HL-60/S4 (cell line): ENCODE measurements around the gene ZDHHC5.
"Not testable (repeated sequence)": the region's sequence is repeated elsewhere in the genome, so short reads cannot be mapped to it uniquely, and the experiment has no call there.

Experiments
- in situ Hi-C: fragments of 300-500 bp; cut with MboI; formaldehyde crosslinking; loops from 2 replicates; pipeline ENCODE4 v1.14.3; 2022; ENCODE audit warnings: low sequenced_read_pairs

Gene ZDHHC5

DNA sequence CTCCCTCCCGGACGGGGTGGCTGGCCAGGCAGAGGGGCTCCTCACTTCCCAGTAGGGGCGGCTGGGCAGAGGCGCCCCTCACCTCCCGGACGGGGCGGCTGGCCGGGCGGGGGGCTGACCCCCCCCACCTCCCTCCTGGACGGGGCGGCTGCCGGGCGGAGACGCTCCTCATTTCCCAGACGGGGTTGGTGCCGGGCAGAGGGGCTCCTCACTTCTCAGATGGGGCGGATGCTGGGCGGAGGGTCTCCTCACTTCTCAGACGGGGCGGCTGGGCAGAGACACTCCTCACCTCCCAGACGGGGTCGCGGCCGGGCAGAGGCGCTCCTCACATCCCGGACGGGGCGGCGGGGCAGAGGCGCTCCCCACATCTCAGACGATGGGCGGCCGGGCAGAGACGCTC, 48.8 kb downstream of the ZDHHC5 start:
- in situ Hi-C loops: not testable (repeated sequence)

GRCh38 chr11:57727185-57727584, 59.3 kb downstream of the ZDHHC5 start:
- in situ Hi-C loops: no loop called here

DNA sequence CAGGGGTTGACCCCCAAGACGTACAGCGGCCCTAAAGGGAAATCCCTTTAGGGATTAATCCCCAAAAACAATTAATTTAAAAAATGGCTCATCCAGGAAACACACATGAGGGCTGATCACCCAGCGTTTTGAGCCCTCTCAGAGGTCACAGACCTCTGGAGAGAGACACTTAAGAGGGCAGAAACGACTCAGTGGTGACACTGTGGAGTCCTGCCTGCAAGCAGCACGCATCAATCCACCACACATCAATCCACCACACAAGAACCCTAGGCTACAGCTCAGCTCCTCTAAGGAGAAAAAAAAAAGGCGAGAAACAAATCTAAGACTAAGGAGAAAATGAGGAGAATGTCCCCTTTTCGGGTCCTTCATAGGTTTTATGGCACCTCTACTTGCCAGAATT, 60.9 kb downstream of the ZDHHC5 start:
- in situ Hi-C loops: no loop called here

GRCh38 chr11:57729479-57729878, 61.6 kb downstream of the ZDHHC5 start:
- in situ Hi-C loops: no loop called here

DNA sequence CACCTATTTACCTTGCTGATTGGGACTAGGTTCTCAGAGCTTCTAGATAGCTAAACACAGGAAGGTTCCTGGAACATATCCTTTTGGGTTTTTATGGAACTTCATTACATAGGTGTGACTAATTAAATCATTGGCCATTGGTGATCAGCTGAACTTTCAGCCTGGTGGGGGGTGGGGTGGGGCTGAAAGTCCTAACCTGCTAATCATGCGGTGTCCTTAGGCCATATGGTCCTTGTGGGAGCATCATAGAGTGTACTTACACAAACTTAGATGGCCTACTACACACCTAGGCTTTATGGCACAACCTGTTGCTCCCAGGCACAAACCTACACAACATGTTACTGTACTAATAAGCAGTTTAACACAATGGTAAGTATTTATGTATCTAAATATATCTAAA, 64.7 kb downstream of the ZDHHC5 start:
- in situ Hi-C loops: no loop called here

DNA sequence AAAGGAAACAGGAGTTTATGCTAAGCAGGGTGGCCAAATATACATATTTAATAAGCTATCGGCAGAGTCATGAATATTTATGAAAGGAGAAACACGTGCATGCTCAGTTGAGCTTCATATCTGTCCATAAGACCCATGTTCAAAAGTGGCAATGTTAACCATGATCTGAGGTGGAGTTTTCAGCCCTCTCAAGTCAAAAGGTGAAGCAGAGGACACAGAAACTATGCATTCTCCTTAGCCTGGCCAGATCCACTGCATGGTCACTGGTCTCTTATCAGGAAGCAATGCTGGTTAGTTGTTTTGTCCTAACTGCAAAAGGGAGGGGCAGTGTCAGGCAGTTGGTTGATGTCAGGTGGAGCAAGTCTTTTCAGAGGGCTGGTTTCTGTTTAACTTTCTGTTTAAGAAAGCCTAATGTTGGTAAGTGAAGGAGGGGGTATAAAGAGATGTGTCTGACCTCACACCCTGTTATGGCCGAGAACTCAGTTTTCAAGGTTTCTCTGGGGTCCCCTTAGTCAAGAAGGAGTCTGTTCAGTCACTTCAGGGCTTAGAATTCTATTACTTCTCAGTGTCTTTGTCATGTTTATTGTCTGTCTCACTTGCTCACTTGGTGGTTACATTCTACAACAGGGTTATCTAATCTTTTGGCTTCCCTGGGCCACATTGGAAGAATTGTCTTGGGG, 67.8 kb downstream of the ZDHHC5 start:
- in situ Hi-C loops: no loop called here

DNA sequence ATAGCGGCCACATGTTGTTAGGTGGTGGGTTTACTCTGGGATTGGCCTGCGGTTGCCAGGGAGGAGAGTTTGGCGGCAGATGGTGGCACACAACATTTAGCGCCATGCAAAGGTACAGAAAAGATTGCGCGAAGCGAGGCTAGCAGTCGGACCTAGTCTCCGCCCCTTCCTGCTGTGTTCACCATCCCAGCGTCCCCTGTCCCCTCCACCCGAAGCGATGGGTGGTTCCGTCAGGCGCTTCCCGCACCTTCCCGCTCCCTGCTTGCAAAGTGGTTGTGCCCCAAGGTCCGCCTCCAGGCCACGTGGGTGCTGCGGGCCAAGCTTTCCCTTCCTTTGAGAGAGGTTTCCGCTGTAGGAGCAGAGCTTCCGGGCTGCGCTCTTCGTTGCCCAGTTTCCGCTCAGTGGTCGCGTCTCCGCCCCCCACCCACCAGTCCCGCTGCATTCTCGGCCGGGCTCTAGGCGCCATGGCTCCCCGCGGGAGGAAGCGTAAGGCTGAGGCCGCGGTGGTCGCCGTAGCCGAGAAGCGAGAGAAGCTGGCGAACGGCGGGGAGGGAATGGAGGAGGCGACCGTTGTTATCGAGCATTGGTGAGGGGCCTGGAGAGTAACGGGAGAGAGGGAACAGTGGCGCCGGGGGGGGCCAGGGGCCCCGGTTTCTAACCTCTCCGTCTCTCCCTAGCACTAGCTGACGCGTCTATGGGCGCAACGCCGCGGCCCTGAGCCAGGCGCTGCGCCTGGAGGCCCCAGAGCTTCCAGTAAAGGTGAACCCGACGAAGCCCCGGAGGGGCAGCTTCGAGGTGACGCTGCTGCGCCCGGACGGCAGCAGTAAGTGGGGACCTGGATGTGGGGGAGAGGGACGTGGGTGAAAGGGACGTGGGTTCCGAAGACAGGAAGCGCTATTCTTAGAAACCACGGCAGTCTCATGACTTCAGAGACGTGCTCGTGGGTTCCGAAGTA, 73.5 kb downstream of the ZDHHC5 start, which contains the start of gene SELENOH:
TSS of gene SELENOH (plus strand) at position 360 of the 955 bp plus-strand sequence. CDS start at position 465, 105 bp downstream.
- in situ Hi-C loops: no loop called here

DNA sequence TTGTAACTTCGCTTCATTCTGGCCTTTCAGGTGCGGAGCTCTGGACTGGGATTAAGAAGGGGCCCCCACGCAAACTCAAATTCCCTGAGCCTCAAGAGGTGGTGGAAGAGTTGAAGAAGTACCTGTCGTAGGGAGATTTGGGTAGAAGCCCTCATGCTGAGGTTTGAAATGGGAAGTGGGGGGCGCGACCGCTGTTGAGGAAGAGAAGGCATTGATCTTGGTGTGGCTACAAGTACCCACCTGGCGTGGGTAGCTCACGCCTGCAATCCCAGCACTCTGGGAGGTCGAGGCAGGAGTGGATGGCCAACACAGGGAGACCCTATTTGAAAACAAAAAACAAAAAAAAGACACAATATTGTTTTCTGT, 74.2 kb downstream of the ZDHHC5 start:
- in situ Hi-C loops: no loop called here

DNA sequence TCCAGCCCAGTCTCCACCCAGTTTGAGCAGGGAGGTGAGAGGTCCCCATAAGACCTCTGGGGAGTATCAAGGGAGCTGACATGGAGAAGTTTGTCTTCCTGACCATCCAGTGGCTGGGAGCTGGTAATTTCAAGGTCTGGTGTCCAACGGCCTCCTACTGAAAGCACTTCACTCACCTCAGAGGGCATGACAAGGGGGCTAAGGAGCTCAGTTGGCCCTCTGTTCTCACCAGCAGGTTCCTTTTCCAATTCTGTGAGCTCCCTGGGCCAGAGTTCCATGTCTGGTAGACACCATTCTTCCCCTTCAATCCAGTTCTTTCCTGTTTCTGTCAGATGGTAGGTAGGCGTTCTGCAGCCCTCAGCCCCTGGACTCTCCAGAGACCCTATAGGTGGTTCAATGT, 76.4 kb downstream of the ZDHHC5 start:
- in situ Hi-C loops: no loop called here

- in situ Hi-C loops: no loop called here
These were observed 77.3 kb downstream of the ZDHHC5 start for GRCh38 chr11:57745206-57745605.

DNA sequence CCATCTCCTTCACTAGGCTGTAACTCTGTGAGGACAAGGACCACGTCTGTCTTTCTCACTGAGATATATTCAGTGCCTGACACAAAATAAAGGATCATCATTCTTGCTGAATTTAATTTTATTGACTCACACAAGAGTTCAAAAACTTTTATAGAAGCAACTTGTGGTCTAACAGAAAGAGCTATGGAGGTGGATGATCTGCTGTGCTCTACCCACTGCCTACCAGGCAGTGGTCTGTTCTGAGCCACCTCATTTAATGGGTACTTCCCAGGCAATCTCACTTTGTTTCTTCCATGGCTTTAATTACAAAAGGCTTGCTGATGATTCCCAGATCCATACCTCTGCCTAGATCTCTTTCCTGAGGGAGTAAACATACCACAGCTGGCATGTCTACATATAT, 79.0 kb downstream of the ZDHHC5 start:
- in situ Hi-C loops: no loop called here
